Hindlimb muscle (tissue), 1 donor: ENCODE results near the gene EVI2A. TPM values are rescaled to one million over a fixed set of nuclear protein-coding genes. Genes with fewer than 3 reads are reported as not detected.

ENCODE experiments used
- DNase-seq: peaks from one replicate; pipeline ENCODE4 v3.0.0-alpha.2; 2013
- polyA plus RNA-seq: library from polyadenylated mRNA; unstranded; fragments of 120-200 nt; gene quantifications from one replicate; pipeline ENCODE4 v1.2.1, GENCODE V29; 2013; ENCODE audit not compliant: insufficient read length

EVI2A gene
- polyA plus RNA-seq, 1 donor: 2.8 TPM

DNA sequence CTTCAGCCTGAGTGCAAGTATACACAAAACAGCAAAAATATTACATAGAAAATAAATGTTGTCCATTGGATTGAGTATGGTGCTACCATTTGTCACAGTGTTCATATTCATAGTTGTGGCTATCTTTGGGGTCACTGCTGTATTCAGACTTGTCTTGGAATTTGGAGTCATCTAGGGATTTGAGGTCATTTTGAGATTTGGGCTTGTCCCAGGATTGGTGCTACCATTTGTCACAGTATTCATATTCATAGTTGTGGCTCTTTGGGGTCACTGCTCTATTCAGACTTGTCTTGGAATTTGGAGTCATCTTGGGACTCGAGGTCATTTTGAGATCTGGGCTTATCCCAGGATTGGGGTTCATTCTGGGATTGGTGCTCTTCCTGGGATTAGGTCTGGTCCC, 49.2 kb downstream of the EVI2A start:
- DNase-seq: no peak

DNA sequence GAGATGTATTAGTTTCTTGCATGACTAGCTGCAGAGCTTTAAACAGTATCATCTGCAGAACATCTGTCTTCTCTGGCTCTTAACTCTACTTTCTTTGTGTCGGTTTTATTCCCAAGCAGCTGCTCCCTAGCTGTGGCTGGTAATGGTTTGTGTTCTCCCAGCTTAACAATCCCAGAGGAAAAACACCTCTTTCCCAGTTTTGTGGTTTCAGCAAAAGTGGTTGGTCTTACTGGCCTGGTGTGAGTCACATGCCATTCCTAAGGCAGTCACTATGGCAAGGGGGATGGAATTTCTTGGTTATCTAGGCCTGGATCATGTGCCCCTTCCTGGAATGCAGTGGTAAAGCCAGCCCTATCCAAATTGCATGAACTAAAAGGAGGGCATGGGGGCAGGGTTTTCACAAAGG, 51.8 kb downstream of the EVI2A start:
- peak; percentile 36 for DNase-seq

DNA sequence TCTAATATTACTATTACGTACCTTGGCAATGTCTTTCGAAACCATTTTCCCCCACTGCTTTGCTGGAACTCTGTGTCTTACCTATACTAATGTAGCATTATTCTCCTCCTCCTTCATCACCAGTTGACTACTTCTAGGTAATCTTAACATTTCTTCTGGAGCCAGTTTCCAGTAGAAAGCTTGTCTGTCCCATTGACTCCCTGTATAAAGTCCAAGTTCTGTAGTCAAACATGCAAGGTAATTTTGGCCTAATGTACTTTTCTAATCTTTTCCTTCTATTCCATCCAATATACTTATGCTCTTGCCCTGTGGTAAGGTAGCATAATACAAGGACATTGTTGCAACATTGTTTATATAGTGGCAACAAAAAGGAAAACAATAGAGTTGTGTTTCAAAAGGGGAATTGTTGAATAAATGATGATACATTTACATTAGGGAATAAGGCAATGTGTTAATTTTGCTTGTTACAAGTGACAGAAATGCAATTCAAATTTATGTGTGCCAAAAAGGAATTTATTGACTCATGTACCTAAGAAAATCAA, 52.3 kb downstream of the EVI2A start:
- no peak for DNase-seq

Other genes starting within 250 kb of the EVI2A start
- gene NF1, start 226.6 kb downstream of the EVI2A start, polyA plus RNA-seq: 23.0 TPM
- 0.27 TPM for gene OMG, start 24.4 kb downstream of the EVI2A start, polyA plus RNA-seq
- gene EVI2B, start 7.6 kb downstream of the EVI2A start, polyA plus RNA-seq: 4.0 TPM
- gene RAB11FIP4, start 70.1 kb upstream of the EVI2A start, polyA plus RNA-seq: 0.93 TPM